ENCODE data around the gene SMAD6. TPM values are rescaled to one million over a fixed set of nuclear protein-coding genes. Genes with fewer than 3 reads are reported as not detected.

Gene SMAD6
- polyA plus RNA-seq, 1 donor: 25.4 TPM

- no CpG with 5 or more reads among the region's 5 CpGs for WGBS (ENCODE audit: insufficient coverage, low lambda C conversion rate)
- Histone ChIP-seq H3K4me3 (ENCODE audit: low read length) (no peak overlapping the region), H3K4me1 (ENCODE audit: control insufficient read depth, insufficient read depth, low read length) (peaks cover 4% of the 10 kb centered on the region), H3K9me3 (ENCODE audit: control insufficient read depth, low read depth, low read length) (no peaks in the 10 kb centered on the region), H3K36me3 (ENCODE audit: control insufficient read depth, insufficient read depth, low read length) (no peaks in the 10 kb centered on the region), H3K27ac (ENCODE audit: low read length) (no peak overlapping the region), H3K27me3 (ENCODE audit: control insufficient read depth, insufficient read depth, low read length) (no peaks in the 10 kb centered on the region)
- no peak for DNase-seq
Observed at GRCh38 chr15:66658044-66658443, 44.0 kb upstream of the SMAD6 start.

GRCh38 chr15:66658855-66659254 lies 43.2 kb upstream of the SMAD6 start:
- Histone ChIP-seq H3K27ac (ENCODE audit: low read length) (no peak overlapping the region), H3K9me3 (ENCODE audit: control insufficient read depth, low read depth, low read length) (no peaks in the 10 kb centered on the region), H3K36me3 (ENCODE audit: control insufficient read depth, insufficient read depth, low read length) (no peaks in the 10 kb centered on the region), H3K4me1 (ENCODE audit: control insufficient read depth, insufficient read depth, low read length) (peaks cover 4% of the 10 kb centered on the region), H3K4me3 (ENCODE audit: low read length) (no peak overlapping the region), H3K27me3 (ENCODE audit: control insufficient read depth, insufficient read depth, low read length) (no peaks in the 10 kb centered on the region)
- no CpG with 5 or more reads among the region's 2 CpGs for WGBS (ENCODE audit: insufficient coverage, low lambda C conversion rate)
- DNase-seq: no peak

DNA sequence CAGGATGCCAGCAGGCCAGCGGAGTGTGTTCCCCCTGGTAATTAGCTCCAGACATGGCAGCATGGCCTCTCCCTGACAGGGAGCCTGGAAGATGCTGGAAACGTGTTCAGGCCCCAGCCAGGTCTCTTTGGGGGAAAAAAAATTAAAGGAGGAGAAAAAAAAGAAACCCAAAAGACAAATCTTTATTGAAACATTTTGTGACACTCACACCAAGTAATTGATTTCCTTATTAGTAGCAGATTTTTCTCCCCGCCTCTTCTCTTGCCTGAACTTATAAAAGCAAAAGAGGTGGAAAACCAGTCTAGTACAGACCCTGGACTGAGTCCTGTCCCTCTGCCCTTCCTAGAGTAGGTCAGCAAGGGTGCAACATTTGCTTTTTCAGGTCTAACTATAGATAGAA lies 42.7 kb upstream of the SMAD6 start:
- WGBS (ENCODE audit: insufficient coverage, low lambda C conversion rate): 96% methylated on average over 3 of the region's 3 CpGs
- Histone ChIP-seq H3K27me3 (ENCODE audit: control insufficient read depth, insufficient read depth, low read length) (no peaks in the 10 kb centered on the region), H3K4me1 (ENCODE audit: control insufficient read depth, insufficient read depth, low read length) (peaks cover 4% of the 10 kb centered on the region), H3K36me3 (ENCODE audit: control insufficient read depth, insufficient read depth, low read length) (no peaks in the 10 kb centered on the region), H3K27ac (ENCODE audit: low read length) (no peak overlapping the region), H3K4me3 (ENCODE audit: low read length) (no peak overlapping the region), H3K9me3 (ENCODE audit: control insufficient read depth, low read depth, low read length) (no peaks in the 10 kb centered on the region)
- DNase-seq: no peak

GRCh38 chr15:66661432-66662096 lies 40.5 kb upstream of the SMAD6 start:
- Histone ChIP-seq H3K4me3 (ENCODE audit: low read length) (no peak overlapping the region), H3K9me3 (ENCODE audit: control insufficient read depth, low read depth, low read length) (no peaks in the 10 kb centered on the region), H3K27me3 (ENCODE audit: control insufficient read depth, insufficient read depth, low read length) (no peaks in the 10 kb centered on the region), H3K4me1 (ENCODE audit: control insufficient read depth, insufficient read depth, low read length) (no peaks in the 10 kb centered on the region), H3K27ac (ENCODE audit: low read length) (no peak overlapping the region), H3K36me3 (ENCODE audit: control insufficient read depth, insufficient read depth, low read length) (no peaks in the 10 kb centered on the region)
- no peak for DNase-seq
- no CpG with 5 or more reads among the region's 23 CpGs for WGBS (ENCODE audit: insufficient coverage, low lambda C conversion rate)

DNA sequence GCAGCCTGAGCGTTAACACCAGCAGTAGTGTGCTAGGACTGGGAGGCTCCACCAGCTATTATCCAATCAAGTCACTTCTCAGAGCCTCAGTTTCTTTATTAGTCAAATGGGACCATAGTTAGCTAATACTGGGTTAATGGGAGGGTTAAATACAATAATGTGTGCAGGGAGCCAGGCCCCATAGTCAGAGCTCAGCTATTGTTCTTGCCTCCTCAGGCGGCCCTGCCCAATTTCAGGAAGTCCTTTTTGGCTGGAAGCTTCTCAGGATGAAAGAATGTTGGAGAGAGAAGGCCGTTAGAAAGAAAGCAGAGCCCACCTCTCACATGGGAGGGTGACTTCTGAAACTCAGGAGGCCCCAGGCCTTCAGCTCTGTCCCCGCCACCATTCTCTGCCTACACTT lies 39.5 kb upstream of the SMAD6 start:
- no CpG with 5 or more reads among the region's 4 CpGs for WGBS (ENCODE audit: insufficient coverage, low lambda C conversion rate)
- H3K27ac ChIP-seq (ENCODE audit: low read length): no peak overlapping the region
- DNase-seq: no peak
- H3K36me3 ChIP-seq (ENCODE audit: control insufficient read depth, insufficient read depth, low read length): no peaks in the 10 kb centered on the region
- no peaks in the 10 kb centered on the region for H3K9me3 ChIP-seq (ENCODE audit: control insufficient read depth, low read depth, low read length)
- no peaks in the 10 kb centered on the region for H3K4me1 ChIP-seq (ENCODE audit: control insufficient read depth, insufficient read depth, low read length)
- H3K4me3 ChIP-seq (ENCODE audit: low read length): no peak overlapping the region
- no peaks in the 10 kb centered on the region for H3K27me3 ChIP-seq (ENCODE audit: control insufficient read depth, insufficient read depth, low read length)

DNA sequence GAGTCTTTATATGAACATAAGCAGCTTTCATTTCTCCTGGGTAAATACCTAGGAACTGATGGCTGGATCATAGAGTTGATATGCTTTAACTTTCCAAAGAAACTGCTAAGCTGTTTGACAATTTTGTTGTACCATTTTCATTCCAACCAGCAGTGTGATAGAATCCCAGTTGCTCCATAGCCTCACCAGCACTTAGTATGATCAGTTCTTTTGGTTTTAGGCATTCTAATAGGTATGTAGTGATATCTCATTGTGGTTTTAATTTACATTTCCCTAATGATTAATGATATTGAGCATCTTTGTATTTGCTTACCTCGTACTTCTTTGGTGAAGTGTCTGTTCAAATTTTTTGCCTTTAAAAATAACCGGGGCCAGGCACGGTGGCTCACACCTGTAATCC lies 38.4 kb upstream of the SMAD6 start:
- no peak overlapping the region for H3K4me3 ChIP-seq (ENCODE audit: low read length)

DNA sequence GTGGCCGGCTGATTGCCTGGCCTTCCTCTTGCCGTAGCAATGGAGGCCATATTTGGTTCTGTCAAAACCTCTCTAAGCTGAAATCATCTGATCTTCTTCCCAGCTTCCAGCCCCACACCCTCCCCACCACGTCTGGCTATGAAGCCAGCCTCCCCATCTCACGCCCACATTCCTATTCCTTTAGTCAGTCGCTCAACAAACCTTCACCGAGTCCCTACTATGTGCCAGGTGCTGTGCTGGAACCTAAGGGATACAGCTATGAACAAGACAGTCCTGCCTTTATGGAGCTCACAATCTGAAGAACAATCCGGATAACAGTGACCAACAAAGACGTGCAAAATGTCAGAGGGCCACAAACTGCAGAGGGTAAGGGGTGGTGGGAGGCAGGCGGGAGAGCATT lies 31.9 kb upstream of the SMAD6 start:
- H3K36me3 ChIP-seq (ENCODE audit: control insufficient read depth, insufficient read depth, low read length): no peaks in the 10 kb centered on the region
- WGBS (ENCODE audit: insufficient coverage, low lambda C conversion rate): no CpG with 5 or more reads among the region's 9 CpGs
- H3K27me3 ChIP-seq (ENCODE audit: control insufficient read depth, insufficient read depth, low read length): no peaks in the 10 kb centered on the region
- H3K4me1 ChIP-seq (ENCODE audit: control insufficient read depth, insufficient read depth, low read length): peaks cover 10% of the 10 kb centered on the region
- H3K27ac ChIP-seq (ENCODE audit: low read length): no peak overlapping the region
- no peak for DNase-seq
- no peak overlapping the region for H3K4me3 ChIP-seq (ENCODE audit: low read length)
- no peaks in the 10 kb centered on the region for H3K9me3 ChIP-seq (ENCODE audit: control insufficient read depth, low read depth, low read length)

More for the DNA sequence above, 38.4 kb upstream of the SMAD6 start:
- H3K36me3 ChIP-seq (ENCODE audit: control insufficient read depth, insufficient read depth, low read length): no peaks in the 10 kb centered on the region
- DNase-seq: no peak
- WGBS (ENCODE audit: insufficient coverage, low lambda C conversion rate): no CpG with 5 or more reads among the region's 3 CpGs
- no peaks in the 10 kb centered on the region for H3K27me3 ChIP-seq (ENCODE audit: control insufficient read depth, insufficient read depth, low read length)
- no peak overlapping the region for H3K27ac ChIP-seq (ENCODE audit: low read length)
- no peaks in the 10 kb centered on the region for H3K9me3 ChIP-seq (ENCODE audit: control insufficient read depth, low read depth, low read length)
- H3K4me1 ChIP-seq (ENCODE audit: control insufficient read depth, insufficient read depth, low read length): no peaks in the 10 kb centered on the region

DNA sequence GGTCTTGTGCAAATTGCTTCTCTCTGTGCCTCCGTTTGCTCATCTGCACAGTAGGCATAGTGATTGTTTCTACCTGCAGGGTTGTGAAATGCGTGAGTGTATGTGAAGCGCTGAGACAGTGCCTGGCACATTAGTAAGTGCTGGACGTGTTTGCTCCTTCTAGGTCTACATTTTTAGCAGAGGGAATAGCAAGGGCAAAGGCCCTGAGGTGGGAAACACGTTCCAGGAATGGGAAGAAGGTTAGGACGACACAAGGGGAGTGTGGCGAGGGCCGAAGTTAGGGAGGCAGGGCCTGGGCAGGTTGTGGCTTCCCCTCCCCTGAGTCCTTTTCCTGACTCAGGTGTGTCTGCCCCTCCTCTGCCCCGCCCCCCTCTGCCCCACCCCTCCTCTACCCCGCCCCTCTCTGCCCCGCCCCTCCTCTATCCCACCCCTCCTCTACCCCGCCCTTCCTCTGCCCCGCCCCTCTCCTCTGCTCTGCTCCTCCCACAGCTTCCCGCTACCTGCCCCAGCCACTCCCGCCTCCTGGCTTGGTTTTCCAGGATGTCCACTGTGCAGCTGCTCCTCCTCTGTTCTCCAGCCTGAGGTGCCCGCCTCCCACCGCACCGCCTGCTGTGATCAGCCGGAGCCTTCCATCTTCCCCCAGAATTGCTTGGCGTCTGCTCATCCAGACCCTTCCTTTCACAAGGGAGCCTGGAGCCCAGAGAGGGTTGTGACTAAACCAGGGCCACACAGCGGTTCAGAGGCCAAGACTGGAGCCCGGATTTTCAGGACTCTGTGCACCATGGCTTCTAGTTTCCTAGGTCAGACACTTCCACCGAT lies 31.1 kb upstream of the SMAD6 start:
- Histone ChIP-seq H3K4me3 (ENCODE audit: low read length) (no peak overlapping the region), H3K36me3 (ENCODE audit: control insufficient read depth, insufficient read depth, low read length) (no peaks in the 10 kb centered on the region), H3K9me3 (ENCODE audit: control insufficient read depth, low read depth, low read length) (no peaks in the 10 kb centered on the region), H3K27me3 (ENCODE audit: control insufficient read depth, insufficient read depth, low read length) (no peaks in the 10 kb centered on the region), H3K27ac (ENCODE audit: low read length) (no peak overlapping the region), H3K4me1 (ENCODE audit: control insufficient read depth, insufficient read depth, low read length) (peaks cover 10% of the 10 kb centered on the region)
- WGBS (ENCODE audit: insufficient coverage, low lambda C conversion rate): no CpG with 5 or more reads among the region's 23 CpGs
- DNase-seq: peak; percentile 69 to 78

DNA sequence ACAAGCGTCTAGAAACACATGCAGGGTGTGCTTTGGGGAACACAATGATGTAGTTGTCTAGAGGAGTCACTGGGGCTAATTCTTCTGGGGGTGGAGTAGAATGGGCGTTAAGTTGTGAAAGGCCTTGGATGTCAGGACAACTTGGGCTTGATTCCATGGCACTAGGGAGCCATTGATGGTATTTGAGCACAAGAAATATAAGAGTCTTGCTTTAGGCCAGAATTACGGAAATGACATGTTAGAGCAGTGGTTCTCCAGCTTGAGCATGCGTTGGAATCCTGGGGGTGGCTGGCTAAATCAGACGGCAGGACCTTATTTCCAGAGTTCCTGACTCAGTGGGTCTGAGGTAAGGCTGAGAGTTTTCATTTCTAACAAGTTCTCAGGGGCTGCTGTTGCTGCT lies 29.2 kb upstream of the SMAD6 start:
- WGBS (ENCODE audit: insufficient coverage, low lambda C conversion rate): no CpG with 5 or more reads among the region's 5 CpGs
- no peak overlapping the region for H3K4me3 ChIP-seq (ENCODE audit: low read length)

DNA sequence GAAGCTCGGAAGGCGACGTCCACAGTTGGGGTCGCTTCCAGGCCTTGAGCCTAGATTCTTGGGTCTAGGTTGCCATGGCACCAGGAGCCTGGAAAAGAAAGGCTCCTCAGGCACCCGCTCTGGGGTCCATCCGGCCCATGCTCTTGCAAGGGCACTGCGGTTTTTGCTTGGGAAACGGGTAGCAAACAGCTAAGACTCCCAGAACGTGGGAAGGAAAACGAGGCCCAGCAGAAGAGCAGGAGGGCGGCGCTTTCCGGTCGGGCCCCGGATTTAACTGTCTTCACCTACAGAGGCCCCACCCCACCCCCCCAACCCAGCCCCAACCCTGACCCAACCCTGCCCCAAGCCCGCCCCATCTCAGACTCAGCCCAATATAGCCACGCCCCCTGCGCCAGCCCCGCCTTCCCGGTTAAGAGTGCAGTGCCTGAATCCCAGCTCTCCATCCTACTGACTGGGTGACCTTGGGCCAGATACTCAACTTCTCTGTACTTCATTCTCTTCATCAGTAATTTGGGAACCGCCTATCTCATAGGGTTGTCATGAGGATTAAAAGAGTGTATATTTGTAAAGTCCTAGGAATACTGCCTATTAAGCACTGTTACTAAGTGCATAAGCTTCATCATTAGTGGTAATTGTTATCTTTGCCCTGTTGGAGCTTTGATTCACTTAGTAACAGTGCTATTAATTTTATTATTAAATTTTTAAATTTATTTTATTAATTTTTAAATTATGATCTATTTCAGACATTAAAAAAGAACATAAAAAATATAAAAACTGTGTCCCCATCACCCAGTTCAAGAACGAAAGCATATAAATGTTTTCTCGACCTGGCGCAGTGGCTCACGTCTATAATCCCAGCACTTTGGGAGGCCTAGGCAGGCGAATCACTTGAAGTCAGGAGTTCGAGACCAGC lies 28.4 kb upstream of the SMAD6 start:
- H3K4me3 ChIP-seq (ENCODE audit: low read length): no peak overlapping the region
- 94% methylated on average over 3 of the region's 27 CpGs for WGBS (ENCODE audit: insufficient coverage, low lambda C conversion rate)

More for the DNA sequence above, 29.2 kb upstream of the SMAD6 start:
- DNase-seq: no peak
- peaks cover 10% of the 10 kb centered on the region for H3K4me1 ChIP-seq (ENCODE audit: control insufficient read depth, insufficient read depth, low read length)
- no peaks in the 10 kb centered on the region for H3K36me3 ChIP-seq (ENCODE audit: control insufficient read depth, insufficient read depth, low read length)
- no peaks in the 10 kb centered on the region for H3K27me3 ChIP-seq (ENCODE audit: control insufficient read depth, insufficient read depth, low read length)
- no peaks in the 10 kb centered on the region for H3K9me3 ChIP-seq (ENCODE audit: control insufficient read depth, low read depth, low read length)
- no peak overlapping the region for H3K27ac ChIP-seq (ENCODE audit: low read length)

More for the DNA sequence above, 28.4 kb upstream of the SMAD6 start:
- Histone ChIP-seq H3K27me3 (ENCODE audit: control insufficient read depth, insufficient read depth, low read length) (no peaks in the 10 kb centered on the region), H3K4me1 (ENCODE audit: control insufficient read depth, insufficient read depth, low read length) (peaks cover 14% of the 10 kb centered on the region), H3K9me3 (ENCODE audit: control insufficient read depth, low read depth, low read length) (no peaks in the 10 kb centered on the region), H3K36me3 (ENCODE audit: control insufficient read depth, insufficient read depth, low read length) (no peaks in the 10 kb centered on the region), H3K27ac (ENCODE audit: low read length) (no peak overlapping the region)
- DNase-seq: peak; percentile 60 to 73

All from large intestine (tissue), 3 donors.